A549 (cell line): ENCODE data around the gene FAM72D.
"Not testable (repeated sequence)": the region's sequence is repeated elsewhere in the genome, so short reads cannot be mapped to it uniquely, and the experiment has no call there.

Experiments used
- CHD2 ChIP-seq: fragments of 150-350 bp; IDR thresholded peaks from 2 replicates; pipeline ENCODE4 v1.6.1; 2014; ENCODE audit warnings: low read length; ENCODE audit not compliant: partially characterized antibody
- EP300 ChIP-seq, 2 experiments: fragments of >200 bp; sonication (Bioruptor Twin); formaldehyde crosslinking; IDR thresholded peaks; 2 replicates in 1 of 2; 3 replicates in 1 of 2; pipeline ENCODE4 v1.6.1; 2016 to 2017
- KDM5A ChIP-seq: fragments of 200-600 bp; sonication (generic); IDR thresholded peaks from 2 replicates; pipeline ENCODE4 v1.6.1; 2016; ENCODE audit warnings: antibody characterized with exemption, mild to moderate bottlenecking
- PHF8 ChIP-seq: fragments of 200-600 bp; sonication (generic); IDR thresholded peaks from 2 replicates; pipeline ENCODE4 v1.6.1; 2016; ENCODE audit warnings: low read depth, mild to moderate bottlenecking, antibody characterized with exemption, moderate library complexity, borderline replicate concordance
- SREBF2 ChIP-seq: fragments of 450-650 bp; IDR thresholded peaks from 2 replicates; pipeline ENCODE4 v1.6.1; 2014; ENCODE audit warnings: mild to moderate bottlenecking, moderate library complexity
- TF ChIP-seq, protein P1 (sequence below): fragments of >200 bp; sonication (Bioruptor Twin); formaldehyde crosslinking; IDR thresholded peaks from 3 replicates; pipeline ENCODE4 v1.5.1; 2016

DNA sequence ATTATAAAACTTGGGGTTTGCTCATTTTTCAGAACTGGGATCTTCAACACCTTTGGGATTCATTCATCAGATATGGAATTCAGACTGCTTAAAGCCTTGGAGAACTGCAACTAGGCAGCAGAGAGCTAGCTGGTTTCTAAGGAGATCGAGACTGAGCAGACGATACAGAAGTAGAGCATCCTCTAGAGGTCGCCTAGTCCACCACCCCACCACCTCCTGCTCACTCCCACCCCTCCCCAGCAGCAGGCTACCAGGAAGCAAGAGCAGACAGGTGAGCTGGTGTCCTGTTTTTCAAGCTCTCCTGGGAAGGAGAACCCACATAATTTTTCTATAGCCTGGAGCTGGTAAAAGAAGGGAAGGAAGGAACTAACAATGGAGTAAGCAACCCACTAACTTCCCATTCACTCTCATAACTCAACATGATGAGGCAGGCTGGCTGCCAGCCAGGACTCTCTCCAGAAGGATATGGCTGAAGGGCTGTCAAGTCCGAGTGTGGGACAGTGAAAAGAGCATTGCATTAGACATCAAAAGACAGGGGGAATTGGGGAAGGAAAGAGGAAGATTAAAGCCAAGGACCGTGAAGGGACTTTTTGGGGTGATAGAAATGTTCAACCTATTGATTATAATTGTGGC is 30.5 kb upstream of the FAM72D start:
- TF ChIP-seq, protein P1, sequence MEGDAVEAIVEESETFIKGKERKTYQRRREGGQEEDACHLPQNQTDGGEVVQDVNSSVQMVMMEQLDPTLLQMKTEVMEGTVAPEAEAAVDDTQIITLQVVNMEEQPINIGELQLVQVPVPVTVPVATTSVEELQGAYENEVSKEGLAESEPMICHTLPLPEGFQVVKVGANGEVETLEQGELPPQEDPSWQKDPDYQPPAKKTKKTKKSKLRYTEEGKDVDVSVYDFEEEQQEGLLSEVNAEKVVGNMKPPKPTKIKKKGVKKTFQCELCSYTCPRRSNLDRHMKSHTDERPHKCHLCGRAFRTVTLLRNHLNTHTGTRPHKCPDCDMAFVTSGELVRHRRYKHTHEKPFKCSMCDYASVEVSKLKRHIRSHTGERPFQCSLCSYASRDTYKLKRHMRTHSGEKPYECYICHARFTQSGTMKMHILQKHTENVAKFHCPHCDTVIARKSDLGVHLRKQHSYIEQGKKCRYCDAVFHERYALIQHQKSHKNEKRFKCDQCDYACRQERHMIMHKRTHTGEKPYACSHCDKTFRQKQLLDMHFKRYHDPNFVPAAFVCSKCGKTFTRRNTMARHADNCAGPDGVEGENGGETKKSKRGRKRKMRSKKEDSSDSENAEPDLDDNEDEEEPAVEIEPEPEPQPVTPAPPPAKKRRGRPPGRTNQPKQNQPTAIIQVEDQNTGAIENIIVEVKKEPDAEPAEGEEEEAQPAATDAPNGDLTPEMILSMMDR, result not testable (repeated sequence)
- TF ChIP-seq PHF8; CHD2; SREBF2; EP300 (IDR thresholded peaks at IDR 0.05); KDM5A: not testable (repeated sequence)
